ENCODE data around the gene ENO2.

DNA sequence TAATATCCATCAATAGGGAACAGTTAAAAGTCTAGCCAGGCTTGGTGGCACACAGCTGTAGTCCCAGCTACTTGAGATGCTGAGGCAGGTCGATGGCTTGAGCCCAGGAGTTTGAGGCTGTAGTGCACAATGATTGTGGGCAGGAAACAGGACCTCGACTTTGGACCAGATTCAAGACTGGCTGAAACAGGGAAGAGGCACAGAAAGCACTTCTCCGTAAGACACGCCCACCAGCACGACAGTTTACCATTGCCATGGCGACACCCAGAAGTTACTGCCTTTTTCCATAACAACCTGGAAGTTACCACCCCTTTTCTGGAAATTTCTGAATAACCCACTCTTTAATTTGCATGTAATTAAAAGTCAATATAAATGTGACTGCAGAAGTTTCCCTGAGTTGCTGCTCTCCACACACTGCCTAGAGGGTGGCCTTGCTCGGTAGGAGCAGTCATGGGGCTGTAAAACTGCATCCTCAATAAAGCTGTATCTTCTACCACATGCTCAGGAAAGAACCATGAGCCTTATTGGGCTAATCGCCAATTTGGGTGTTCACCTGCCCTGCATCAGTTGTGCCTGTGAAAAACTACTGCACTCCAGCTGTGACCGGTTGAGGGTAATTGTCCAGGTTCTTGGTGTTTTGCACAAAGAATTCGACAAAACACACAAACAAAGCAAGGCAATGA, 14.4 kb upstream of the ENO2 start:
- TF ChIP-seq, protein P1, sequence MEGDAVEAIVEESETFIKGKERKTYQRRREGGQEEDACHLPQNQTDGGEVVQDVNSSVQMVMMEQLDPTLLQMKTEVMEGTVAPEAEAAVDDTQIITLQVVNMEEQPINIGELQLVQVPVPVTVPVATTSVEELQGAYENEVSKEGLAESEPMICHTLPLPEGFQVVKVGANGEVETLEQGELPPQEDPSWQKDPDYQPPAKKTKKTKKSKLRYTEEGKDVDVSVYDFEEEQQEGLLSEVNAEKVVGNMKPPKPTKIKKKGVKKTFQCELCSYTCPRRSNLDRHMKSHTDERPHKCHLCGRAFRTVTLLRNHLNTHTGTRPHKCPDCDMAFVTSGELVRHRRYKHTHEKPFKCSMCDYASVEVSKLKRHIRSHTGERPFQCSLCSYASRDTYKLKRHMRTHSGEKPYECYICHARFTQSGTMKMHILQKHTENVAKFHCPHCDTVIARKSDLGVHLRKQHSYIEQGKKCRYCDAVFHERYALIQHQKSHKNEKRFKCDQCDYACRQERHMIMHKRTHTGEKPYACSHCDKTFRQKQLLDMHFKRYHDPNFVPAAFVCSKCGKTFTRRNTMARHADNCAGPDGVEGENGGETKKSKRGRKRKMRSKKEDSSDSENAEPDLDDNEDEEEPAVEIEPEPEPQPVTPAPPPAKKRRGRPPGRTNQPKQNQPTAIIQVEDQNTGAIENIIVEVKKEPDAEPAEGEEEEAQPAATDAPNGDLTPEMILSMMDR (IDR thresholded peaks at IDR 0.05): no peak
- no peak for TF ChIP-seq POLR2A (IDR thresholded peaks at IDR 0.05)

Measured in thyroid gland (tissue), 4 donors.